H1 (cell line): ENCODE measurements around the gene ZHX3. TPM values are rescaled to one million over a fixed set of nuclear protein-coding genes. Genes with fewer than 3 reads are reported as not detected.

Source experiments
- CHD7 ChIP-seq: fragments of 300-600 bp; sonication (generic); IDR thresholded peaks from 2 replicates; pipeline ENCODE4 v1.7.1; 2012; ENCODE audit warnings: low read length, moderate library complexity, mild to moderate bottlenecking, inconsistent platforms; ENCODE audit not compliant: insufficient replicate concordance
- CTBP2 ChIP-seq: IDR thresholded peaks from 2 replicates; pipeline ENCODE4 v1.7.0; 2011; ENCODE audit warnings: borderline replicate concordance, mild to moderate bottlenecking, moderate library complexity, mixed read lengths, low read length; ENCODE audit not compliant: insufficient read depth, insufficient read length
- RNF2 ChIP-seq: fragments of 200-900, 300-1000 bp; sonication (generic); IDR thresholded peaks from 2 replicates; pipeline ENCODE4 v1.7.1; 2016; ENCODE audit warnings: borderline replicate concordance, low read depth, mild to moderate bottlenecking, antibody characterized with exemption, low read length; ENCODE audit not compliant: poor library complexity, severe bottlenecking; ENCODE audit errors: missing control alignments
- polyA plus RNA-seq, 7 experiments: library from polyadenylated mRNA; depleted of rRNA in 3 of 7; stranded (reverse) in 5 of 7; unstranded in 2 of 7; fragments of >200 nt in 5 of 7; fragments of 200-250 nt in 2 of 7; gene quantifications; 1 replicate in 5 of 7; 2 replicates in 1 of 7; 4 replicates in 1 of 7; pipeline versions ENCODE4 v1.2.1 to v1.2.3, GENCODE V29; 2011 to 2013; ENCODE audit warnings: missing spikeins in 2 of 7, mixed read lengths in 2 of 7
- total RNA-seq: library from RNA; stranded (reverse); fragmentation: NEBNext Ultra II Directional; extraction: Animal tissue kit (Norgen Biotek cat#: 25700); gene quantifications from 2 replicates; pipeline ENCODE4 v1.2.1, GENCODE V29; 2021

The ZHX3 gene
- total and polyA plus RNA-seq, 2 of the 8 experiments (the other 6 are each of a cell fraction or from before 2014, with no cell fraction given) = 1.00 to 7.8 TPM

GRCh38 chr20:41169791-41170351 is 147.7 kb downstream of the ZHX3 start (continued):
- TF ChIP-seq CHD7 (no peak), RNF2 (no peak), CTBP2 (no peak)
